H1 (cell line): Measurements from ENCODE around the gene PDGFRA. TPM values are rescaled to one million over a fixed set of nuclear protein-coding genes. Genes with fewer than 3 reads are reported as not detected.

Experiments used
- CTCF ChIA-PET: fragments of 300-600 bp; sonication (Branson Sonifier 250); formaldehyde crosslinking; loops from one replicate; lab custom pipeline; 2021; ENCODE audit not compliant: partially characterized antibody; lab: Charles Lee
- POLR2A ChIA-PET: fragments of 300-600 bp; sonication (Branson Sonifier 250); formaldehyde crosslinking; loops from one replicate; lab custom pipeline; 2021; ENCODE audit warnings: inconsistent platforms; ENCODE audit not compliant: partially characterized antibody; lab: Charles Lee
- DNase-seq, 2 experiments: peaks; one replicate each; pipeline versions ENCODE4 v3.0.0 to v3.0.0-alpha.2; 2010 to 2022; ENCODE audit warnings: low spot score in 2 of 2, low read depth in 1 of 2, mixed read lengths in 1 of 2
- FAIRE-seq: peaks from 2 replicates; lab custom pipeline; 2011; peaks lifted over from hg19 to GRCh38; lab: Jason Lieb, UNC
- H2AFZ ChIP-seq: 2 replicates; pipeline ENCODE4 v1.8.1; 2012; ENCODE audit warnings: low read length, inconsistent platforms
- H2AK5ac ChIP-seq: 2 replicates; pipeline ENCODE4 v1.6.1; 2013; ENCODE audit warnings: low read depth, low read length
- H2BK120ac ChIP-seq: replicated peaks from 2 replicates; pipeline ENCODE3; 2013; ENCODE audit warnings: low read depth, low read length, inconsistent platforms
- H2BK12ac ChIP-seq: 2 replicates; pipeline ENCODE4 v1.6.1; 2013; ENCODE audit warnings: low read depth, low read length
- H2BK15ac ChIP-seq: 2 replicates; pipeline ENCODE4 v1.6.1; 2013; ENCODE audit warnings: low read length
- H2BK20ac ChIP-seq: 2 replicates; pipeline ENCODE4 v1.6.1; 2013; ENCODE audit warnings: low read length
- H2BK5ac ChIP-seq: 2 replicates; pipeline ENCODE4 v1.6.1; 2013; ENCODE audit warnings: low read depth, low read length
- H3K14ac ChIP-seq: 2 replicates; pipeline ENCODE4 v1.6.1; 2013; ENCODE audit warnings: inconsistent platforms; ENCODE audit not compliant: insufficient read length
- H3K18ac ChIP-seq: 2 replicates; pipeline ENCODE4 v1.6.1; 2013; ENCODE audit warnings: low read length; ENCODE audit errors: extremely low read depth
- H3K23ac ChIP-seq: 2 replicates; pipeline ENCODE4 v1.6.1; 2013; ENCODE audit warnings: inconsistent platforms; ENCODE audit not compliant: insufficient read length
- H3K23me2 ChIP-seq: 2 replicates; pipeline ENCODE4 v1.6.1; 2013; ENCODE audit warnings: low read depth, low read length
- H3K27ac ChIP-seq: 2 replicates; pipeline ENCODE4 v1.6.1; 2011; ENCODE audit warnings: low read depth, low read length, inconsistent platforms
- H3K27me3 ChIP-seq, 4 experiments: replicated peaks in 1 of 4; 1 replicate in 1 of 4; 2 replicates in 3 of 4; pipeline versions ENCODE4 v1.6.1 to v1.8.1; 2011 to 2013; ENCODE audit warnings: low read length in 3 of 4, mild to moderate bottlenecking in 3 of 4, inconsistent platforms in 2 of 4, mixed read lengths in 2 of 4, moderate library complexity in 1 of 4; ENCODE audit not compliant: control insufficient read depth in 3 of 4, insufficient read depth in 3 of 4; ENCODE audit errors: extremely low read depth in 1 of 4
- H3K36me3 ChIP-seq, 4 experiments: 2 replicates each; pipeline versions ENCODE4 v1.6.1 to v1.8.1; 2011 to 2013; ENCODE audit warnings: mild to moderate bottlenecking in 4 of 4, low read length in 3 of 4, moderate library complexity in 2 of 4, control low read depth in 1 of 4, inconsistent platforms in 1 of 4; ENCODE audit not compliant: insufficient read depth in 4 of 4, control insufficient read depth in 2 of 4
- H3K4ac ChIP-seq: replicated peaks from 2 replicates; pipeline ENCODE3; 2013; ENCODE audit warnings: low read length, low read depth, mixed read lengths, inconsistent platforms; ENCODE audit not compliant: insufficient read length
- H3K4me1 ChIP-seq, 4 experiments: replicated peaks in 1 of 4; 1 replicate in 1 of 4; 2 replicates in 3 of 4; pipeline versions ENCODE4 v1.6.1 to v1.8.1; 2011 to 2013; ENCODE audit warnings: low read length in 3 of 4, inconsistent platforms in 2 of 4, mixed read lengths in 1 of 4; ENCODE audit not compliant: insufficient read depth in 4 of 4, control insufficient read depth in 3 of 4
- H3K4me2 ChIP-seq, 2 experiments: 2 replicates each; pipeline versions ENCODE4 v1.6.1 to v1.8.1; 2011 to 2013; ENCODE audit warnings: low read depth in 2 of 2, low read length in 2 of 2, control low read depth in 1 of 2, inconsistent platforms in 1 of 2, mild to moderate bottlenecking in 1 of 2; ENCODE audit not compliant: insufficient read depth in 1 of 2
- H3K4me3 ChIP-seq, 4 experiments: fragments of 200-600, 300-600 bp in 1 of 4; sonication (generic), shearing (Covaris generic), sonication (Bioruptor Twin) in 1 of 4; 2 replicates each; pipeline versions ENCODE4 v1.5.1 to v1.8.1; 2011 to 2016; ENCODE audit warnings: low read length in 4 of 4, low read depth in 3 of 4, control low read depth in 2 of 4, inconsistent platforms in 2 of 4, mild to moderate bottlenecking in 2 of 4, mixed read lengths in 1 of 4, moderate library complexity in 1 of 4; ENCODE audit not compliant: insufficient read depth in 2 of 4; ENCODE audit errors: extremely low read depth in 1 of 4
- H3K56ac ChIP-seq: replicated peaks from 2 replicates; pipeline ENCODE3; 2013; ENCODE audit warnings: low read depth, mild to moderate bottlenecking, mixed read lengths, low read length, inconsistent platforms; ENCODE audit not compliant: insufficient read length
- H3K79me1 ChIP-seq: 2 replicates; pipeline ENCODE4 v1.6.1; 2013; ENCODE audit warnings: low read depth, low read length, control low read depth
- H3K79me2 ChIP-seq, 2 experiments: 2 replicates each; pipeline versions ENCODE4 v1.6.1 to v1.8.1; 2012 to 2013; ENCODE audit warnings: low read length in 2 of 2, mild to moderate bottlenecking in 2 of 2, inconsistent platforms in 1 of 2; ENCODE audit not compliant: insufficient read depth in 2 of 2, control insufficient read depth in 1 of 2
- H3K9ac ChIP-seq, 4 experiments: replicated peaks in 1 of 4; 1 replicate in 1 of 4; 2 replicates in 3 of 4; pipeline versions ENCODE4 v1.6.1 to v1.8.1; 2011 to 2013; ENCODE audit warnings: low read depth in 3 of 4, low read length in 3 of 4, control low read depth in 2 of 4, mild to moderate bottlenecking in 2 of 4, moderate library complexity in 2 of 4, inconsistent platforms in 1 of 4; ENCODE audit errors: extremely low read depth in 1 of 4
- H3K9me3 ChIP-seq, 2 experiments: 2 replicates each; pipeline versions ENCODE4 v1.6.1 to v1.8.1; 2012 to 2013; ENCODE audit warnings: mild to moderate bottlenecking in 2 of 2, moderate library complexity in 2 of 2, control low read depth in 1 of 2, inconsistent platforms in 1 of 2, low read depth in 1 of 2, low read length in 1 of 2, mixed read lengths in 1 of 2; ENCODE audit not compliant: insufficient read depth in 2 of 2
- H4K20me1 ChIP-seq, 2 experiments: replicated peaks in 1 of 2; 2 replicates each; pipeline versions ENCODE3 to v1.8.1; 2011 to 2013; ENCODE audit warnings: inconsistent platforms in 2 of 2, low read length in 2 of 2, mild to moderate bottlenecking in 1 of 2; ENCODE audit not compliant: insufficient read depth in 2 of 2, control insufficient read depth in 1 of 2
- H4K5ac ChIP-seq: 2 replicates; pipeline ENCODE4 v1.6.1; 2013; ENCODE audit warnings: low read length, low read depth, mixed read lengths, inconsistent platforms; ENCODE audit not compliant: insufficient read length
- H4K8ac ChIP-seq: 2 replicates; pipeline ENCODE4 v1.8.0; 2013; ENCODE audit warnings: mild to moderate bottlenecking, moderate library complexity, low read length, inconsistent platforms; ENCODE audit not compliant: insufficient read depth; ENCODE audit errors: extremely low read depth
- H4K91ac ChIP-seq: replicated peaks from 2 replicates; pipeline ENCODE3; 2013; ENCODE audit warnings: low read length, mixed read lengths, inconsistent platforms; ENCODE audit not compliant: insufficient read length
- ASH2L ChIP-seq: fragments of 200-600, 300-600 bp; sonication (generic); IDR thresholded peaks from one replicate; pipeline ENCODE4 v1.7.1; 2017; ENCODE audit warnings: low read length
- BRCA1 ChIP-seq: IDR thresholded peaks from 2 replicates; pipeline ENCODE4 v1.6.1; 2012; ENCODE audit warnings: low read depth, low read length, improper control_type of control experiment
- CBX5 ChIP-seq: fragments of 300-800, 300-1000 bp; sonication (generic); IDR thresholded peaks from 2 replicates; pipeline ENCODE4 v1.7.1; 2016; ENCODE audit warnings: antibody characterized with exemption, low read length, low read depth
- CEBPB ChIP-seq: IDR thresholded peaks from 2 replicates; pipeline ENCODE4 v1.6.1; 2012; ENCODE audit warnings: low read depth, low read length
- EZH2 ChIP-seq: fragments of 200-600 bp; sonication (generic); IDR thresholded peaks from 2 replicates; pipeline ENCODE4 v1.7.1; 2012; ENCODE audit warnings: low read depth, mild to moderate bottlenecking, moderate library complexity, low read length, inconsistent platforms; ENCODE audit not compliant: severe bottlenecking
- GABPA ChIP-seq: IDR thresholded peaks from 2 replicates; pipeline ENCODE4 v1.6.1; 2011; ENCODE audit warnings: mild to moderate bottlenecking, low read length, moderate library complexity, borderline replicate concordance; ENCODE audit not compliant: insufficient read depth
- KDM4A ChIP-seq: IDR thresholded peaks from one replicate; pipeline ENCODE4 v1.7.1; 2012; ENCODE audit warnings: low read depth, mild to moderate bottlenecking, moderate library complexity, low read length, inconsistent platforms; ENCODE audit not compliant: severe bottlenecking
- RNF2 ChIP-seq: fragments of 200-900, 300-1000 bp; sonication (generic); IDR thresholded peaks from 2 replicates; pipeline ENCODE4 v1.7.1; 2016; ENCODE audit warnings: borderline replicate concordance, low read depth, mild to moderate bottlenecking, antibody characterized with exemption, low read length; ENCODE audit not compliant: poor library complexity, severe bottlenecking; ENCODE audit errors: missing control alignments
- SUZ12 ChIP-seq: fragments of 200-600 bp; sonication (generic); IDR thresholded peaks from 2 replicates; pipeline ENCODE4 v1.6.1; 2012; ENCODE audit warnings: mild to moderate bottlenecking, inconsistent platforms, low read length, moderate library complexity, mixed read lengths
- TBP ChIP-seq: IDR thresholded peaks from 2 replicates; pipeline ENCODE4 v1.6.1; 2011; ENCODE audit warnings: low read depth, low read length, improper control_type of control experiment
- WGBS, 2 experiments: shearing (Covaris generic) in 1 of 2; methylation state at CpG; one replicate each; pipeline versions ENCODE4 v1.1.6 to v1.1.7; 2013 to 2015; ENCODE audit warnings: low lambda C conversion rate in 2 of 2, mixed read lengths in 2 of 2, inconsistent platforms in 1 of 2, low coverage in 1 of 2, missing lambda C conversion rate in 1 of 2; ENCODE audit not compliant: insufficient replicate concordance in 2 of 2, insufficient coverage in 1 of 2, insufficient read length in 1 of 2; ENCODE audit errors: extremely low coverage in 1 of 2, missing lambda C conversion rate in 1 of 2; 5-methylcytosine and 5-hydroxymethylcytosine counted together
- polyA plus RNA-seq, 7 experiments: library from polyadenylated mRNA; depleted of rRNA in 3 of 7; stranded (reverse) in 5 of 7; unstranded in 2 of 7; fragments of >200 nt in 5 of 7; fragments of 200-250 nt in 2 of 7; gene quantifications; 1 replicate in 5 of 7; 2 replicates in 1 of 7; 4 replicates in 1 of 7; pipeline versions ENCODE4 v1.2.1 to v1.2.3, GENCODE V29; 2011 to 2013; ENCODE audit warnings: missing spikeins in 2 of 7, mixed read lengths in 2 of 7
- total RNA-seq: library from RNA; stranded (reverse); fragmentation: NEBNext Ultra II Directional; extraction: Animal tissue kit (Norgen Biotek cat#: 25700); gene quantifications from 2 replicates; pipeline ENCODE4 v1.2.1, GENCODE V29; 2021

The PDGFRA gene
- total and polyA plus RNA-seq, 2 of the 8 experiments (the other 6 are each of a cell fraction or from before 2014, with no cell fraction given): 1.4 to 3.4 TPM

DNA sequence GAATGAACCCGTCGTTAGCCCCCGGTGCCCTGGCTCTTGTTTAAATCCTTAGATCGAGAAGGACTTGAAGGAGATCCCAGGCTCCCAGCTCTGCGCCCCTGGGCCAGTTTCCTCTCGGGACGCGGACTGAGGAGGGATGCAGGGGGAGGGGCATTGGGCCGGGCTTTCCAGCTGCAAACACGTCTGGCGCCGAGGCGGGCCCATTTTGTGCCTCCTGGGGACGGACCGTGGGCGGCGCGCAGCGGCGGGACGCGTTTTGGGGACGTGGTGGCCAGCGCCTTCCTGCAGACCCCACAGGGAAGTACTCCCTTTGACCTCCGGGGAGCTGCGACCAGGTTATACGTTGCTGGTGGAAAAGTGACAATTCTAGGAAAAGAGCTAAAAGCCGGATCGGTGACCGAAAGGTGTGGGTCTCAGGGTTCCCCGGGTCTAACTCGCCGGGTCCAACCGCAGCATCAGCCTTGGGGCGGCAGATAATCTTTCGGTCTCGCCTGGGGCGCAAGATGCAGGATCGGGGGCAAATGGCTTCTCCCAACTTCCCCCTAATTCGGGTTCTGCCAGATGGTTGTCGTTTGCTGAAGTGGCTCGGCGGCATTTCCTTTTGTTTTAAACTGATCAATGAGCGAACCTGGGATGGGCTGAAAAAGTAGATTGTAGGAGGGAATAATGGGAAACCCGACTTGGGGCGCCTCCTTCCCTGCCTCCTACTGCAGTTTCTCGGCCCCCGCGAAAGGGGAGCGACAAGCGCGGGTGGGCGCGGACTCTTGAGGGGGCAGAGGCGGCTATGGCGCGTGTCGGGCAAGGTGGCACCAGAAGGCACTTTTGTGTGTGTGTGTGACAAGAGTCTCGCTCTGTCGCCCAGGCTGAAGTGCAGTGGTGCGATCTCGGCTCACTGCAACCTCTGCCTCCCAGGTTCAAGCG, 2.9 kb downstream of the PDGFRA start:
- H3K4ac ChIP-seq: no peak overlapping the region
- no peak overlapping the region for H2BK12ac ChIP-seq
- H2AK5ac ChIP-seq: no peak overlapping the region
- H4K91ac ChIP-seq: no peak overlapping the region
- H3K23ac ChIP-seq: no peak overlapping the region
- H3K56ac ChIP-seq: no peak overlapping the region
- peak overlapping the region; percentile 67 to 72 for H3K4me2 ChIP-seq
- no peaks in the 10 kb centered on the region for H3K36me3 ChIP-seq
- CTCF ChIA-PET: interaction anchor here (0.5 to 5.3 kb wide), 25 partner anchors 16 to 1244 kb away, joined by 3 to 65 read pairs (median 4); partner anchors contain the start of gene GSX2
- H4K8ac ChIP-seq: peak overlapping the region; percentile 73
- POLR2A ChIA-PET: interaction anchor here (0.9 kb wide), 1 partner anchor 372 kb away, joined by 3 read pairs; no protein-coding TSS in a partner anchor
- H3K79me1 ChIP-seq: no peaks in the 10 kb centered on the region
- peaks cover 7 to 10% of the 10 kb centered on the region in 2 experiments for H4K20me1 ChIP-seq
- no peak overlapping the region for H2BK120ac ChIP-seq
- H2AFZ ChIP-seq: peak overlapping the region; percentile 46; the same call in 1 of the 2 replicates
- no peak overlapping the region for H3K14ac ChIP-seq
- H4K5ac ChIP-seq: no peak overlapping the region
- no peak overlapping the region for H2BK20ac ChIP-seq
- H3K27me3 ChIP-seq: peaks cover 39 to 69% (median 64%) of the 10 kb centered on the region in 4 experiments
- H3K4me3 ChIP-seq: peak overlapping the region; percentile 29 to 85 (median 42); a peak in 7 of 8 replicates
- H3K18ac ChIP-seq: no peak overlapping the region
- 7% methylated on average over 62 of the region's 63 CpGs; no CpG with 5 or more reads in 1 of the 2 experiments for WGBS, 2 experiments
- peaks cover 0 to 26% (median 16%) of the 10 kb centered on the region in 4 experiments; a peak in 6 of 7 replicates for H3K4me1 ChIP-seq
- peak; percentile 26 for TF ChIP-seq KDM4A
- no peak for TF ChIP-seq BRCA1
- peak; percentile 65 for TF ChIP-seq EZH2
- TF ChIP-seq GABPA: no peak
- peak; percentile 39 for TF ChIP-seq ASH2L
- TF ChIP-seq RNF2: peak; percentile 72
- TF ChIP-seq CEBPB: no peak
- TF ChIP-seq CBX5: no peak
- TF ChIP-seq SUZ12: peak; percentile 59
- TF ChIP-seq TBP: no peak
- H2BK15ac ChIP-seq: no peak overlapping the region
- peak in 1 of 2 experiments; percentile 78 for DNase-seq
- H3K27ac ChIP-seq: no peak overlapping the region
- H3K79me2 ChIP-seq: no peaks in the 10 kb centered on the region
- H3K9me3 ChIP-seq: peaks cover 0 to 3% of the 10 kb centered on the region in 2 experiments; a peak in 1 of 4 replicates
- H2BK5ac ChIP-seq: no peak overlapping the region
- peaks cover 36% of the 10 kb centered on the region for H3K23me2 ChIP-seq
- no peak for FAIRE-seq
- no peak overlapping the region for H3K9ac ChIP-seq
